Stimulated activated effector memory CD8-positive, alpha-beta T cell treated with anti-CD3 and anti-CD28 coated beads, Interleukin-12 subunit alpha, Interleukin-12 subunit beta, amount 100 ng/mL, for 72 hours (primary cell): ENCODE results near the gene PTGES2.

Experiments used
- ATAC-seq: fragments of 150-1000 bp; cut with Tn5 transposase; 2 replicates; pipeline ENCODE4 v1.10.0; 2021
- DNase-seq, 2 donors: peaks; one replicate each; pipeline ENCODE4 v3.0.0; 2021 to 2022; ENCODE audit warnings: low spot score in 2 of 2
- H3K27ac Mint-ChIP-seq: one replicate; pipeline ENCODE4 v1.8.0; 2022; ENCODE audit warnings: mild to moderate bottlenecking, mixed read lengths
- H3K36me3 Mint-ChIP-seq: one replicate; pipeline ENCODE4 v1.8.0; 2022; ENCODE audit warnings: mild to moderate bottlenecking, mixed read lengths
- H3K4me1 Mint-ChIP-seq: one replicate; pipeline ENCODE4 v1.8.0; 2022; ENCODE audit warnings: mixed read lengths
- H3K4me3 Mint-ChIP-seq: one replicate; pipeline ENCODE4 v1.8.0; 2022; ENCODE audit warnings: mild to moderate bottlenecking, mixed read lengths
- H3K9me3 Mint-ChIP-seq: one replicate; pipeline ENCODE4 v1.8.0; 2022; ENCODE audit warnings: mixed read lengths

Gene PTGES2

DNA sequence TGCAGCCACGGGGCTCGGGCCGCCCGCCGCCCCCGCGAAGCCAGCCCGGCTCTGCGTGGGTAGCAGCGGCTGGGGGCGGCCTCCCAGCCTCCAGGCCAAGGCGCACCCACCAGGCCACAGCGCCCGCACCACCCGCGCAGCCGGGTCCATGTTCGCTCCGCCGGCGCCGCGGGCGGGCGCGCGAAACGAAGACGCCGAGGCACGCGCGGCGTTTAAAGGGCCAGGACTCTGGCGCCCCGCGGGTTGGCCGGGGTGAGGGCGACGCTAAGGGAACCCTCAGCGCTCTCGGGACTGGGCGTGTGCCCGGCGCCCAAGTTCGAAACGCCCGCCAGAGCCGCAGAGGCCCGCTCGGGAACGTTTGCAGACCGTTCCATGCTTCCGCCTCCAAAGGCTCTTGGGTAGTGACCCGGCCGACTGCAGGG lies at the start of gene PTGES2:
PTGES2 (minus strand) TSS at position 162 of the 422 bp plus-strand sequence; CDS start at position 150, 12 bp downstream.
- peaks cover 43% of the 10 kb centered on the region for H3K4me1 Mint-ChIP-seq
- H3K4me3 Mint-ChIP-seq = peak within 1 kb of the TSS; percentile 98
- DNase-seq = peak; percentile 83 to 91
- peak; percentile 84 for ATAC-seq
- peaks cover 30% of the 10 kb centered on the region for H3K36me3 Mint-ChIP-seq
- H3K9me3 Mint-ChIP-seq = no peaks in the 10 kb centered on the region
- H3K27ac Mint-ChIP-seq = peak within 1 kb of the TSS; percentile 99

DNA sequence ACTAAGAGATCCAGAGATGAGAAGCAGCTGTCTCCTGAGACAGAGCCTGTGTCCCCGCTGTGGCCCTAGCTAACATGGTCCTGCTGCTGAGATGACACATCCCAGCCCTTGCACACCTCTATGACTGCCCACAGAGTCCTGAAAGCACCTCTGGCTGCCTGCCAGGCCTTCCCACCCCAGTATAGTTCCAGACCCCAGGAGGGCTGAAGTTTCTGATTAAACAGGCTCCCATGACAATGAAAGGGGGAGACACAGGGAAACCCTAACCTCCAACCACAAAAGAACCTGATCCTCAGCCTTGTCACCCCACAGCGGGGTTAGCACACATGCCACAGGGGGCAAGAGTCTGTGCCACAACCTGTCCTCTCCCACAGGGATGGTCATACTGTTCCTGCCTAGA lies 48.2 kb upstream of the PTGES2 start:
- Mint-ChIP-seq H3K27ac (peak overlapping the region; percentile 29), H3K9me3 (no peaks in the 10 kb centered on the region), H3K4me3 (no peak overlapping the region), H3K36me3 (peaks cover 78% of the 10 kb centered on the region), H3K4me1 (no peaks in the 10 kb centered on the region)
- DNase-seq (no peak), ATAC-seq (no peak)

DNA sequence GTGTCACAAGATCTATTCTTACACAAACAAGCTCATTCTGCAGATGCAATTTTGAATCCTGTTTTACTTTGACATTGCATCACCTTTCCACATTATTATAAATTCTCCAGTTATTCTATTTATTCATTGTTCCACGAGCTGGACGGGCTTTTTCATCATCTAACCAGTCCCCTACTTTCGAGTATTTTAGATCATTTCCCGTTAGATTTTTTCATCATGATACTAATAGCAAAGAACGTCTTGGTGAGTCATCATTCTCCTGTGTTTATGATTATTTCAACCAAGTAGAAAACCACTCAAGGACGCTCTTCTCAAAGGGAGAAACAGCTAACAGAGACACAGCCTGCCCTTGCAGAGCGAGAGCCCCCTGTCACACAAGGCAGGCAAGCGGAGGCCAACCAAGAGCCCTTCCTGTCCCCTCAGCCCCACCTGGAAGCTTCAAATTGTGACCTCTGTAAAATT lies 47.6 kb upstream of the PTGES2 start:
- Mint-ChIP-seq H3K36me3 (peaks cover 78% of the 10 kb centered on the region), H3K27ac (no peak overlapping the region), H3K4me1 (no peaks in the 10 kb centered on the region), H3K4me3 (no peak overlapping the region), H3K9me3 (no peaks in the 10 kb centered on the region)
- no peak for DNase-seq
- no peak for ATAC-seq

DNA sequence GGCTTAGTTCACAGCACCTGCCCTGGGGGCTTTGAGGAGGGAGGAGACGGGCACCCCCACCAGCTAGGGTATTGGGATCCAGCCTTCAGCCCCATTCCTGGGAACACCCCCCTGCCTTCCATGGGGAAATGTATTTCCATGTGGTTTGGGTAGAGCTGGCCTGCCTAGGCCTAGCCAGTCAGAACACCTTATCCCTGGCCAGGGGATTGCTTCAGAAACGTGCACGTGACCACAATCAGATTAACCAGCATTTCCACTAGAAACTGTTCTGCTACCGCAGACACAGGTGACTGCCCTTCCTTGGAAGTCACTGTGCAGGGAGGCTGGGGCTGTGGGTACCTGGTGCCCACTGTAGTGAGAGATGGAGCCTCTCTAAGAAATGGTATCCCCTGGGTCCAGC lies 46.5 kb upstream of the PTGES2 start:
- H3K4me3 Mint-ChIP-seq = no peak overlapping the region
- ATAC-seq (no peak), DNase-seq (no peak)
- H3K9me3 Mint-ChIP-seq = no peaks in the 10 kb centered on the region
- no peak overlapping the region for H3K27ac Mint-ChIP-seq
- no peaks in the 10 kb centered on the region for H3K4me1 Mint-ChIP-seq
- peaks cover 78% of the 10 kb centered on the region for H3K36me3 Mint-ChIP-seq

DNA sequence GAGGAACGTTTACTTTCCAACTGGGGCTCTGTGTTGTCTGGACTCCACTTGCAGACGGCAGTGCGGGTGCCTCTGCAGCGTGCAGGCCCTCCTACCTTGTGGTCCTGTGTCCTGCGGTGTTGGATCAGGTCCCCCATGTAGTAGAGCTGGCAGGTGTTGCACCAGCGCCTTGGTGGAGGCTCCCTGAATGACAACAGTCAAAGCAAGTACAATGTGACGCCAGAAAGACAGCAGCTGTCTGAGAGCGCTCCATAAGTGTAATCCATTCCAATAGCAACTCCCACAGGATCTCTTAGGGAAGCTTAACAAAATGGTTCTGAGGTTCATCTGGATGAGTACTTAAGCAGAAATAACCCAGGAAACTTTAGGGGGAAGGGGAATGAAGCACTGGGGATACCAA lies 42.4 kb upstream of the PTGES2 start:
- ATAC-seq = no peak
- Mint-ChIP-seq H3K9me3 (no peaks in the 10 kb centered on the region), H3K4me3 (no peak overlapping the region), H3K27ac (no peak overlapping the region), H3K36me3 (peaks cover 84% of the 10 kb centered on the region), H3K4me1 (no peaks in the 10 kb centered on the region)
- no peak for DNase-seq

DNA sequence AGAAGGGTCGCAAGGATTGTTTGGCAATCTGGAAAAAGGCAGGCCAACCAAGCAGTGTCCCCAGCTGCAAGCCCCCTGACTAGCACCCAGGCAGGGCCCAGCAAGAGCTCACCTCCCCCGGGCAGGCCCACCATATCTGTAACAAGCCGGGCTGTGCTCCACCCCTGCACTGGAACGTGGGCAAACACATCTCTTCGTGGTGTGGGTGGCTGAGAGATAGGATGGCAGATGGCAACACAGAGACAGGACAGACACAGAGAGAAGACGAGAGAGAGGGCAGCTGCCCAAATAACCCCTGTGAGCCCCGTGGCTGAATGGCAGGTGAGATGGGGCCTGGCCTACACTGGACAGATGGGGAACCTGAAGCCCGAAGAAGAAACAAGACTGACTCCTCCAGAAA lies 42.0 kb upstream of the PTGES2 start:
- H3K9me3 Mint-ChIP-seq = no peaks in the 10 kb centered on the region
- DNase-seq = no peak
- no peaks in the 10 kb centered on the region for H3K4me1 Mint-ChIP-seq
- no peak overlapping the region for H3K4me3 Mint-ChIP-seq
- H3K36me3 Mint-ChIP-seq = peaks cover 84% of the 10 kb centered on the region
- no peak for ATAC-seq
- no peak overlapping the region for H3K27ac Mint-ChIP-seq

DNA sequence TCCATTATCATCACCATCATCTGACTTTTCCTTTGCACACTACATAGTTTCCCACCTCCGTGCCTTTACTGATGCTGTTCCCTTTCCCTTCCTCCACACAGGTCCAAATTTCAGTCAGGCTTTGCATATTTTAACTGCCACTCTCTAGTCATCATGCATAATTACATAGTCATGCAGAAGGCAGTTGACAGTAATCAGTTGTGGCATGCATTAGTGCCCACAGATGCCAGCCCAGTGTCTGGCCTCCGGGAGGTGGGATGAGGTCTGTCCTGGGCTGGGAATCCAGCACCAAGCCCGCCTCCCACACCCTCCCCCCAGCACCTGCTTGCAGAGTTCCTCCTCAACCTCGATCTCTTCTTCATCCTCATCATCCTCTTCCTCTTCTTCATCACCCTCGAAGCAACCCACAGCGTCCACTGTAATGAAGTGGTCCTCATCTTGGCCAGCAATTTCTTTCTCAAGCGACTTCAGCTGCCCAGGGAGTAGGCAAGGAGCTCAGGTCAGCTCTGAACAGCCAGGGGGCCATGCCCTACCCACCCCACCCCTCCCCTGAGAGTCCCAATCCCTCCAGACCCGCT lies 41.3 kb upstream of the PTGES2 start:
- Mint-ChIP-seq H3K36me3 (peaks cover 84% of the 10 kb centered on the region), H3K9me3 (no peaks in the 10 kb centered on the region), H3K4me3 (no peak overlapping the region), H3K4me1 (no peaks in the 10 kb centered on the region), H3K27ac (no peak overlapping the region)
- DNase-seq = no peak
- ATAC-seq = no peak

DNA sequence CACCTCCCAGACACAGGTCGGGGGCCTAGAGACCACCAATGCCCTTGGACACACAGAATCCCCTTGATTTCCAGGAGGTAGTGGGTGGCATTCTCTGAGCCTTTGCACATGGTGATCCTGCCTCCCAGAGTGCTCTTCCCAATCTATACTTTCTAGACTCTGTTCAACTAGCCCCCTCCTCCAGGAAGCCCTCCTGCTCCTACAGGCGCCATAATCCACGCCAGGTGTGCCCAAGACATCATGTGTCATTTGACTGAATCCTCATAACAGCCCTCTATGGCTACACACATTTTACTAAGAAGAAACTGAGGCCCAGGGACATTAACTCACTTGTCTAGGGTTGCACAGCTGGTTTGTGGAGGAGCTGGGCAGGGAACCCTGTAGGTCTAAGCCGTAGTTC lies 39.7 kb upstream of the PTGES2 start:
- Mint-ChIP-seq H3K4me1 (peaks cover 8% of the 10 kb centered on the region), H3K4me3 (no peak overlapping the region), H3K9me3 (no peaks in the 10 kb centered on the region), H3K36me3 (peaks cover 88% of the 10 kb centered on the region), H3K27ac (peak overlapping the region; percentile 90)
- ATAC-seq = no peak
- DNase-seq = no peak

DNA sequence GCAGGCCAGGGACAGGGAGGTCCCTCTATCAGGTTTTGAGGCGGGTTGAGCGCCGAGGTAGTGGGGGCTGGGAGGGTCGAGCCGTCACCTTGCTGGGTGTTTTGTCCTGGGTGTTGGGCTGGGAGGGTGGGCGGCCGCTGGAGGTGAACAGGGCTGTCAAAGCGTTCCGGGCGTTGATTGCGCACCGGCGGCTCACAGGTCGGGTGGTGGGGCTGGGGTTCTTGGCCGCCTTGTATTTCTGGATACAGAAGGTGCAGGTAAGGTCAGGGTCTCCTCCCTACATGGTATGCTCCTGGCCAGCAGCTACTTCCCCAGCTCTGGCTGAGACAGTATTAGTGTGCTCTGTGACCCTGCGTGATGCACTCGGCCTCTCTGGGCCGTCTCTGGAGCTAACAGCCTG lies 38.6 kb upstream of the PTGES2 start:
- peaks cover 15% of the 10 kb centered on the region for H3K4me1 Mint-ChIP-seq
- DNase-seq (no peak), ATAC-seq (no peak)
- no peak overlapping the region for H3K4me3 Mint-ChIP-seq
- H3K9me3 Mint-ChIP-seq = no peaks in the 10 kb centered on the region
- H3K27ac Mint-ChIP-seq = peak overlapping the region; percentile 48
- H3K36me3 Mint-ChIP-seq = peaks cover 92% of the 10 kb centered on the region

DNA sequence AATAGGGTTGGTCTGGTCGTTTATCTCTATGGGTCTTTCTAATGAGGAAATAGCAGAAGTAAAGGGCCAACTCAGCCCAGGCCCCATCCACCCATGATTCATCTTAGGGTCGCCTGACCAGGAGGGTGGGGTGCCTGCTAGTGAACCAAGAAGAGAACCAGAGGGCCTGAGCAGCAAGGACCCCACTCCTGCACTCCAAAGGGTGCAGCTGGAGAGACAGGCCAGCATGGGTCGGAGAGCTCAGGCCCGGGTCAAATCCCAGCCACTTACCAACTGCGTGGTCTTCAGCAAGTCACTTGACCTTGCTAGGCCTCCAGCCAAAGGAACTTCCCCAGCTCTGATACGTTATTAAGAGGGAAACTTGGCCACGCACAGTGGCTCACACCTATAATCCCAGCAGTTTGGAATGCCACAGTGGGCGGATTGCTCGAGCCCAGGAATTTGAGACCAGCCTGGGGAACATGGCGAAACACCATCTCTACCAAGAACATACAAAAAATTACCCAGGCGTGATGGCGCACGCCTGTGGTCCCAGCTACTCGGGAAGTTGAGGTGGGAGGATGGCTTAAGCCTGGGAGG lies 36.9 kb upstream of the PTGES2 start:
- Mint-ChIP-seq H3K4me3 (no peak overlapping the region), H3K9me3 (no peaks in the 10 kb centered on the region), H3K4me1 (peaks cover 21% of the 10 kb centered on the region), H3K27ac (peak overlapping the region; percentile 23), H3K36me3 (peaks cover 81% of the 10 kb centered on the region)
- no peak for DNase-seq
- ATAC-seq = no peak

DNA sequence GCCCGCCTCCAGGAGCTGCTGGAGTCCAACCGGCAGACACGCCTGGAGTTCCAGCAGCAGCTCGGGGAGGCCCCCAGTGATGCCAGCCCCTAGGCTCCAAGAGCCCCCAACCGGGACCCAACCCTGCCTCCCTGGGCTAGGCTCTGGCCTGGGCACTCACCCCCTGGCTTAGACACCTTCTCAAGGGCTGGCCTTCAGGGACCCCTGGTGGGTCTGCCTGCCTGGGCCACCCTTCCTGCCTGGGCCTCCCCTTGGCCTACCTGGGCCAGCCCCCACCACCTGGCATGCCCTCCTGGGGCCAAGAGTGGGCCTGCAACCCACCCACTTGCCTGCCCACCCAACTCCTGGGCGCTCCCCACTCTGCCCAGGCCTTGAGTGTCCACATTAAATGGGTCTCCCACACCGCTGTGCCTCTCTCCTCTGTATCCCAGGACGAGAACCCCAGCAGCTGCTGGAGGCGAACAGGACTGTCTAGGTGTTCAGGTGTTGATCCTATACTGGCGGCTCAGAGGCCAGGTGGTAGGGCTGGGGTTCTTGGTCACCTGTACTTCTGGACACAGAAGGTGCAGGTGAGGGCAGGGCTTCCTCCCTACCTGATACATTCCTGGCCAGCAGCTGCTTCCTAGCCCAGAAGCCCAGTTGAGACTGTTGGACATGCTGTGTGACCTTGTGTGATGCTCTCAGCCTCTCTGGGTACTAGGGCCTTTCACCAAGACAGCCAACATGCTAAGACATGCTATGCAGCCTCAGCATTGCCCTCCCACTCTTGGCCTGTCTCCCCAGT lies 36.2 kb upstream of the PTGES2 start:
- H3K4me1 Mint-ChIP-seq = peaks cover 25% of the 10 kb centered on the region
- peaks cover 74% of the 10 kb centered on the region for H3K36me3 Mint-ChIP-seq
- no peaks in the 10 kb centered on the region for H3K9me3 Mint-ChIP-seq
- peak overlapping the region; percentile 23 for H3K27ac Mint-ChIP-seq
- H3K4me3 Mint-ChIP-seq = no peak overlapping the region
- no peak for DNase-seq
- ATAC-seq = no peak

DNA sequence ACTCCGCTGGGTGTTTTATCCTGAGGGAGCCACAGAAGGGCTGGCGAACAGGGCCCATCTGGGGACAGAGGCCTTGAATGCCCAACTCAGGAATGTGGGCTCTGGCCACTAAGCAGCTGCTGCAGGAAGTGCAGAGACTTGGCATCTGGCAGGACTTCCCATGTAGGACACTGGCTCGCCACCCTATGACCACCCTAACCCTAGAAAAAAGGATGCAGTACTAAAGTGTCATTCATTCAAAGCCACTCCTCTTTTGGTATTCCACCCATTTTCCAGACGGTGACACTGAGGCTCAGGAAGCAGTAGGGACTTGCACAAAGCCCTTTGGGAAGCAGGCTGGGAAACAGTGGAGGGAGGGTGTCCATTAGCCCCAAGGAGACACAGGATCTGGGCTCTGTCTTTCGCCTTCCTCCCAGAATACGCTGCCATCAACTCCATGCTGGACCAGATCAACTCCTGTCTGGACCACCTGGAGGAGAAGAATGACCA lies 35.5 kb upstream of the PTGES2 start:
- ATAC-seq (no peak), DNase-seq (no peak)
- H3K9me3 Mint-ChIP-seq = no peaks in the 10 kb centered on the region
- peaks cover 25% of the 10 kb centered on the region for H3K4me1 Mint-ChIP-seq
- peaks cover 68% of the 10 kb centered on the region for H3K36me3 Mint-ChIP-seq
- no peak overlapping the region for H3K4me3 Mint-ChIP-seq
- no peak overlapping the region for H3K27ac Mint-ChIP-seq

DNA sequence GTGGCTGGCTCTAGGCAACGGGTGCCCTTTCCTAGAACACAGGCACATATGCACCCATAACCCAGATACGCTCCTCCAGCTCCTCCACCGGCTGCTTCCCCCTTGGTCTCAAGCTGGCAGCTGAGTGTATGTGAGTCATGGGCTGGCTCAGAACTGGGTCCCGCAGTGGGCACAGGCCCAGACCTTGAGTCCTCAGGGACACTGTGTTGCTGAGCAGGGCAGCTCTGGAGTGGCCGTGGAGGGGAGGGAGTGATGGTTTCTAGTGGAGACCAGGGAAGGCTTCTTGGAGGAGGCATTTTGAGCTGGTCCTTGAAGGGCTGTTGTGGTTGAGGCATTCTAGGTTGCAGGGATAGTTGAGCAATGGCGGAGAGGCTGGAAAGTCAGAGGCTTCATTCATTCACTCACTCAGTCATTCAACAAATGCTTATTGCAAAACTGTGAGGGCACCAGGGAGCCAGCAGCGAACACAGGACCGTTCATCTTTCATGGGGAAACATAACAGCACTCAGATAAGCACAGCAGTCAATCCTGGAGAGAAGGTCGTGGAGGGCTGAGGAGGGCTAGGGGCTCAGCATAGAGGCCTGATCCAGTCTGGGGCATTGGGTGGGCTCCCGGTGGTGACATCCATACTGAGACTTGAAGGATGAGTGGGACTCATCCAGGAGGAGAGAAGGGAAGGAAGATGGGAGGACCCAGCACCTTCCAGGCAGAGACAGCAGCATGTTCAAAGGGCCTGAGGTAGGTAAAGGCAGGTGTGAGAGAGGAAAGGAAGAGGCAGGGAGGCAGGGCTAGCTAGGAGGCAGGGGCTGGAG lies 34.9 kb upstream of the PTGES2 start:
- ATAC-seq (no peak), DNase-seq (no peak)
- Mint-ChIP-seq H3K9me3 (no peaks in the 10 kb centered on the region), H3K27ac (no peak overlapping the region), H3K36me3 (peaks cover 61% of the 10 kb centered on the region), H3K4me3 (peak overlapping the region; percentile 72), H3K4me1 (peaks cover 25% of the 10 kb centered on the region)

DNA sequence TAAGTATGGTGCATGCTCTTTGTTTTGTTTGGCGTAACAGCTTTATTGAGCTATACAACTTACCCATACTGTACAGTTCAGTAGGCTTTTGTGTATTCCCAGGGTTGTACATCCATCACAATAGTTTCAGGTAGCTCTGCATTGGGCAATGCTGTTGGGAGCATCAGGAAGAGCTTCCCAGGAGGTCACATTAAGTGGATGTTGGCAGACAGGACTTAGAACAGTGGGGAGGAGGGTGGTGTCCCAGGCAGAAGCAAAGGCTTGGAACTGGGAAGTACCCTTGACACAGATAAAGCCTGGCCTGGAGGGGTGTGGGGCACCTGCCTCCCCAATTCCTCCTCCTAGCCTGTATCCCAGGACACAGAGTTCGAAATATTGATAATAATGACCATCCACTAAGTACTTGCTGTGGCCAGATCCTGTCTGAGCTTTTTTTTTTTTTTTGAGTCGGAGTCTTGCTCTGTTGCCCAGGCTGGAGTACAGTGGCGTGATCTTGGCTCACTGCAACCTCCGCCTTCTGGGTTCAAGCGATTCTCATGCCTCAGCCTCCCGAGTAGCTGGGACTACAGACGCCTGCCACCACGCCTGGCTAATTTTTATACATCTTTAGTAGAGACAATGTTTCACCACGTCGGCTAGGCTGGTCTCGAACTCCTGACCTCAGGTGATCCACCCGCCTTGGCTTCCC lies 33.8 kb upstream of the PTGES2 start:
- DNase-seq (no peak), ATAC-seq (no peak)
- Mint-ChIP-seq H3K36me3 (peaks cover 50% of the 10 kb centered on the region), H3K4me1 (peaks cover 25% of the 10 kb centered on the region), H3K9me3 (no peaks in the 10 kb centered on the region), H3K4me3 (peak overlapping the region; percentile 72), H3K27ac (peak overlapping the region; percentile 91)

DNA sequence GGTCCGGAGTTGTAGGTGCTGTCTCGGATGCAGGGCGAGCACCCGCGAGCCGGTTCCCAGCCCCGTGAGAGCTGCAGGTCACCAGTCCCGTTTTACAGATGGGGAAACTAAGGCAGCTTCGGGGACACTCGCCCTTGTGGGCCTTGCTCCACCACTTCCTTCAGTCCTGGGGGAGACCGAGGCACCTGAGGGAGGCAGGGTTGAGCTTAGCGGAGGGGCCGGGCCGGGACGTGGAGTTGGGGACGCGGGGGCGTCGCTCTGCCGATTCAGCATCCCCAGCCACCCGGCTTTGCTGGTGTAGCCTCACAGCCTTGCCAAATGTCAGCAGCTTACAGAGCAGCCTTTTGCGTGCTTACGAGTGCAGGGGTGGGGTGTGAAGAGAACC lies 33.1 kb upstream of the PTGES2 start:
- ATAC-seq (peak; percentile 73), DNase-seq (peak; percentile 41 to 75)
- Mint-ChIP-seq H3K27ac (peak overlapping the region; percentile 91), H3K9me3 (no peaks in the 10 kb centered on the region), H3K36me3 (peaks cover 43% of the 10 kb centered on the region), H3K4me1 (peaks cover 25% of the 10 kb centered on the region), H3K4me3 (peak overlapping the region; percentile 72)
